NCI-H1694 (cell line): Measurements from ENCODE around the gene RTN4R.
"Not testable (repeated sequence)": the region's sequence is repeated elsewhere in the genome, so short reads cannot be mapped to it uniquely, and the experiment has no call there.

Source experiments
- DNase-seq: peaks from one replicate; lab custom pipeline; 2025; lab: John Stamatoyannopoulos, UW

Gene RTN4R

GRCh38 chr22:20305894-20306645 lies 38.0 kb upstream of the RTN4R start:
- no peak for DNase-seq

GRCh38 chr22:20305230-20305893 lies 37.2 kb upstream of the RTN4R start:
- not testable (repeated sequence) for DNase-seq

- DNase-seq = no peak
Observed at GRCh38 chr22:20304646-20305045, 36.5 kb upstream of the RTN4R start.

- DNase-seq = not testable (repeated sequence)
Observed at GRCh38 chr22:20303229-20303534, 35.1 kb upstream of the RTN4R start.

- DNase-seq = no peak
Observed at GRCh38 chr22:20302438-20303228, 34.5 kb upstream of the RTN4R start.

GRCh38 chr22:20299746-20300136 lies 31.6 kb upstream of the RTN4R start:
- DNase-seq = no peak

GRCh38 chr22:20298803-20299745 lies 31.0 kb upstream of the RTN4R start:
- DNase-seq = peak; percentile 27

GRCh38 chr22:20298110-20298802 lies 30.1 kb upstream of the RTN4R start:
- DNase-seq = no peak

- DNase-seq = no peak
Observed at GRCh38 chr22:20297414-20298109, 29.4 kb upstream of the RTN4R start.

- DNase-seq = no peak
Observed at GRCh38 chr22:20296598-20296997, 28.5 kb upstream of the RTN4R start.

GRCh38 chr22:20295262-20296064 lies 27.3 kb upstream of the RTN4R start:
- no peak for DNase-seq

- no peak for DNase-seq
Observed at GRCh38 chr22:20292673-20293232, 24.6 kb upstream of the RTN4R start.

GRCh38 chr22:20292108-20292507 lies 24.0 kb upstream of the RTN4R start:
- DNase-seq = no peak

GRCh38 chr22:20291604-20292063 lies 23.5 kb upstream of the RTN4R start:
- no peak for DNase-seq

GRCh38 chr22:20291249-20291586 lies 23.1 kb upstream of the RTN4R start:
- no peak for DNase-seq

GRCh38 chr22:20290578-20291248 lies 22.6 kb upstream of the RTN4R start:
- DNase-seq = no peak

- no peak for DNase-seq
Observed at GRCh38 chr22:20290045-20290392, 21.9 kb upstream of the RTN4R start.

- DNase-seq = not testable (repeated sequence)
Observed at GRCh38 chr22:20289182-20290044, 21.3 kb upstream of the RTN4R start.
